SK-N-SH treated with all-trans-retinoic acid at 6 μM for 48 hours (cell line): ENCODE results near the gene PLEKHF1.

ENCODE experiments used
- ATAC-seq: fragments of 200-7000 bp; cut with Tn5 transposase; 3 replicates; pipeline ENCODE4 v1.9.1; 2020; ENCODE audit warnings: mild to moderate bottlenecking, moderate library complexity
- ARNTL ChIP-seq: fragments of 450-650 bp; formaldehyde crosslinking; IDR thresholded peaks from 2 replicates; pipeline ENCODE4 v1.5.0; 2020; ENCODE audit warnings: low read depth, mild to moderate bottlenecking, moderate library complexity, borderline replicate concordance
- BACH2 ChIP-seq: fragments of 250-450 bp; sonication (Bioruptor Pico); IDR thresholded peaks from 2 replicates; pipeline ENCODE4 v1.9.0; 2021; ENCODE audit warnings: mild to moderate bottlenecking, borderline replicate concordance
- CREB5 ChIP-seq: fragments of 250-450 bp; sonication (Bioruptor Pico); IDR thresholded peaks from 2 replicates; pipeline ENCODE4 v1.5.1; 2020; ENCODE audit warnings: low read depth, mild to moderate bottlenecking, moderate library complexity
- CSDC2 ChIP-seq: fragments of 250-450 bp; sonication (Bioruptor Pico); IDR thresholded peaks from 2 replicates; pipeline ENCODE4 v1.5.0; 2020; ENCODE audit warnings: mild to moderate bottlenecking, moderate library complexity
- CSRNP3 ChIP-seq: fragments of 250-450 bp; sonication (Bioruptor Pico); IDR thresholded peaks from 2 replicates; pipeline ENCODE4 v1.5.1; 2021; ENCODE audit warnings: mild to moderate bottlenecking, moderate library complexity
- ESRRG ChIP-seq: fragments of 250-450 bp; sonication (Bioruptor Pico); IDR thresholded peaks from 2 replicates; pipeline ENCODE4 v1.6.1; 2021; ENCODE audit warnings: mild to moderate bottlenecking
- GLIS3 ChIP-seq: fragments of 250-450 bp; sonication (Bioruptor Pico); IDR thresholded peaks from 2 replicates; pipeline ENCODE4 v1.5.0; 2020; ENCODE audit warnings: mild to moderate bottlenecking, moderate library complexity
- ISL1 ChIP-seq: fragments of 250-450 bp; sonication (Bioruptor Pico); IDR thresholded peaks from 2 replicates; pipeline ENCODE4 v2.1.2; 2022; ENCODE audit warnings: mild to moderate bottlenecking, moderate library complexity
- OSR1 ChIP-seq: fragments of 250-450 bp; sonication (Bioruptor Pico); IDR thresholded peaks from 2 replicates; pipeline ENCODE4 v1.8.0; 2022; ENCODE audit warnings: moderate library complexity, mild to moderate bottlenecking, inconsistent platforms
- PATZ1 ChIP-seq: fragments of 250-450 bp; sonication (Bioruptor Pico); IDR thresholded peaks from 2 replicates; pipeline ENCODE4 v1.8.0; 2020; ENCODE audit warnings: mild to moderate bottlenecking, moderate library complexity, borderline replicate concordance
- POU6F1 ChIP-seq: fragments of 250-450 bp; sonication (Bioruptor Pico); IDR thresholded peaks from 2 replicates; pipeline ENCODE4 v1.8.0; 2021; ENCODE audit warnings: low read depth, mild to moderate bottlenecking, moderate library complexity, borderline replicate concordance
- PPARA ChIP-seq: fragments of 250-450 bp; sonication (Bioruptor Pico); IDR thresholded peaks from 2 replicates; pipeline ENCODE4 v1.5.0; 2020; ENCODE audit warnings: mild to moderate bottlenecking, borderline replicate concordance
- RARB ChIP-seq: fragments of 250-450 bp; sonication (Bioruptor Pico); IDR thresholded peaks from 2 replicates; pipeline ENCODE4 v1.8.0; 2021; ENCODE audit warnings: mild to moderate bottlenecking, moderate library complexity
- SNAI2 ChIP-seq: fragments of 250-450 bp; sonication (Bioruptor Pico); IDR thresholded peaks from 2 replicates; pipeline ENCODE4 v1.5.0; 2020; ENCODE audit warnings: mild to moderate bottlenecking, moderate library complexity
- TCF4 ChIP-seq: fragments of 250-450 bp; sonication (Bioruptor Pico); IDR thresholded peaks from 2 replicates; pipeline ENCODE4 v1.8.0; 2021; ENCODE audit warnings: mild to moderate bottlenecking, moderate library complexity, borderline replicate concordance
- ZC3H10 ChIP-seq: fragments of 250-450 bp; sonication (Bioruptor Pico); IDR thresholded peaks from 2 replicates; pipeline ENCODE4 v1.5.1; 2021; ENCODE audit warnings: mild to moderate bottlenecking, moderate library complexity
- ZFP3 ChIP-seq: fragments of 250-450 bp; sonication (Bioruptor Pico); IDR thresholded peaks from 2 replicates; pipeline ENCODE4 v1.5.0; 2020; ENCODE audit warnings: mild to moderate bottlenecking, moderate library complexity
- ZFP30 ChIP-seq: fragments of 450-650 bp; formaldehyde crosslinking; IDR thresholded peaks from 2 replicates; pipeline ENCODE4 v1.5.0; 2022; ENCODE audit warnings: mild to moderate bottlenecking, moderate library complexity
- ZNF565 ChIP-seq: fragments of 450-650 bp; formaldehyde crosslinking; conservative IDR thresholded peaks from 2 replicates; pipeline ENCODE4 v1.5.0; 2020; ENCODE audit warnings: low read depth, mild to moderate bottlenecking, moderate library complexity
- ZNF70 ChIP-seq: fragments of 450-650 bp; formaldehyde crosslinking; IDR thresholded peaks from 2 replicates; pipeline ENCODE4 v1.5.0; 2020; ENCODE audit warnings: mild to moderate bottlenecking, moderate library complexity
- ZNF8 ChIP-seq: fragments of 450-650 bp; formaldehyde crosslinking; IDR thresholded peaks from 2 replicates; pipeline ENCODE4 v1.5.0; 2020; ENCODE audit warnings: mild to moderate bottlenecking, moderate library complexity

The PLEKHF1 gene

GRCh38 chr19:29682236-29682895 lies 17.1 kb downstream of the PLEKHF1 start:
- no peak for TF ChIP-seq SNAI2 (CRISPR knock-in tag)
- TF ChIP-seq CREB5 (CRISPR knock-in tag), result no peak
- no peak for TF ChIP-seq OSR1 (CRISPR knock-in tag)
- no peak for TF ChIP-seq POU6F1 (CRISPR knock-in tag)
- no peak for TF ChIP-seq ESRRG (CRISPR knock-in tag)
- TF ChIP-seq ARNTL (CRISPR knock-in tag), result no peak
- TF ChIP-seq RARB, result no peak
- TF ChIP-seq ISL1, result no peak
- no peak for TF ChIP-seq PPARA
- TF ChIP-seq PATZ1 (CRISPR knock-in tag), result no peak
- no peak for TF ChIP-seq ZFP3 (CRISPR knock-in tag)
- TF ChIP-seq ZNF70 (CRISPR knock-in tag), result no peak
- TF ChIP-seq ZNF565 (CRISPR knock-in tag), result no peak
- TF ChIP-seq CSDC2 (CRISPR knock-in tag), result no peak
- TF ChIP-seq TCF4 (CRISPR knock-in tag), result no peak
- TF ChIP-seq ZNF8 (CRISPR knock-in tag), result no peak
- TF ChIP-seq, all 23 proteins: peak for 0
- no peak for ATAC-seq

DNA sequence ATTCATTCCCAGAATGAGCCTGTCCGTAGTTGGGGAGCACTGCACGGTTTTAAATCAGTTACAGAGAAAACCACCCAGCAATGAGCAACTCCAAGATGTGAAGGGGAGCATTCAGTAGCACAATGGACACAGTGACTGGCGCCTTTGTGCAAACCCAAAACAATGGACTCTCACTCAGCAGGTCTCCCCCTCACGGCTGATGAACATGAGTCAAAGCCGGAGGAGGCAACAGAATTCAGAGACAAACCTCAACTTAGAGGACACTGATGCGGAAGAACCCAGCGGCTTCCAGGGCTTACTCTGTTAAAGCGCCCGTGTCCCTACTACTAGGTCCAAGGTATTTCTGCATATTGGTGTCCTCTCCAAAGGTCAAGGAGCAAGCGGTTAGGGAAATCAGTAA lies 17.7 kb downstream of the PLEKHF1 start:
- ATAC-seq, result no peak
- no peak for TF ChIP-seq CSDC2 (CRISPR knock-in tag)
- TF ChIP-seq PPARA, result no peak
- TF ChIP-seq POU6F1 (CRISPR knock-in tag), result no peak
- TF ChIP-seq ZNF8 (CRISPR knock-in tag), result no peak
- no peak for TF ChIP-seq ZFP30 (CRISPR knock-in tag)
- no peak for TF ChIP-seq OSR1 (CRISPR knock-in tag)
- TF ChIP-seq CREB5 (CRISPR knock-in tag), result no peak
- TF ChIP-seq, all 23 proteins: peak for 0

- ATAC-seq, result no peak
- TF ChIP-seq OSR1 (CRISPR knock-in tag) (no peak), ZFP3 (CRISPR knock-in tag) (no peak), ZNF70 (CRISPR knock-in tag) (no peak), GLIS3 (no peak), ZNF8 (CRISPR knock-in tag) (no peak), PATZ1 (CRISPR knock-in tag) (no peak), CSRNP3 (CRISPR knock-in tag) (no peak), ZC3H10 (CRISPR knock-in tag) (no peak), BACH2 (CRISPR knock-in tag) (no peak), CSDC2 (CRISPR knock-in tag) (no peak), ESRRG (CRISPR knock-in tag) (no peak), ZNF565 (CRISPR knock-in tag) (no peak), ARNTL (CRISPR knock-in tag) (no peak), ISL1 (no peak), ZFP30 (CRISPR knock-in tag) (no peak)
Observed at GRCh38 chr19:29685326-29685725, 20.1 kb downstream of the PLEKHF1 start.
